Mucosa of descending colon (tissue), 3 donors: ENCODE measurements around the gene TCEAL1. TPM values are rescaled to one million over a fixed set of nuclear protein-coding genes. Genes with fewer than 3 reads are reported as not detected.
"Not testable (repeated sequence)": the region's sequence is repeated elsewhere in the genome, so short reads cannot be mapped to it uniquely, and the experiment has no call there.

ENCODE experiments used
- ATAC-seq: fragments of 200-7000 bp; cut with Tn5 transposase; one replicate; pipeline ENCODE4 v1.9.1; 2020; ENCODE audit warnings: mild to moderate bottlenecking, moderate library complexity
- DNase-seq, 3 donors: peaks; one replicate each; pipeline ENCODE4 v3.0.0-alpha.2; 2020
- H3K36me3 ChIP-seq: fragments of 200-600 bp; one replicate; pipeline ENCODE4 v1.8.0; 2021; ENCODE audit warnings: low read depth, mild to moderate bottlenecking
- H3K4me1 ChIP-seq: fragments of 200-600 bp; one replicate; pipeline ENCODE4 v1.8.0; 2021; ENCODE audit warnings: low read depth, mild to moderate bottlenecking
- H3K4me3 ChIP-seq: fragments of 200-600 bp; one replicate; pipeline ENCODE4 v1.8.0; 2021; ENCODE audit warnings: mild to moderate bottlenecking
- H3K9me3 ChIP-seq: fragments of 200-600 bp; one replicate; pipeline ENCODE4 v1.8.0; 2021; ENCODE audit warnings: mild to moderate bottlenecking
- intact Hi-C, 2 donors: fragments of 100-400 bp; cut with DNase I in 1 of 2; cut with micrococcal nuclease in 1 of 2; formaldehyde crosslinking; loops; one replicate each; pipeline versions ENCODE4 v1.11.0 to v1.11.1; 2022; cut with DNase I, micrococcal nuclease
- long read RNA-seq, 2 donors: library from polyadenylated mRNA; unstranded; transcript quantifications; one replicate each; pipeline ENCODE4 v2.0.0, GENCODE V29; 2019 to 2021
- total RNA-seq, 3 donors: library from RNA; stranded (reverse); fragmentation: NEBNext Ultra II Directional in 2 of 3; extraction: Animal tissue kit (Norgen Biotek cat#: 25700) in 2 of 3; gene quantifications; one replicate each; pipeline versions ENCODE4 v1.2.1 to v1.2.4, GENCODE V29; 2021 to 2023
- TF ChIP-seq, protein P1 (sequence below): fragments of 200-600 bp; IDR thresholded peaks from one replicate; pipeline ENCODE4 v1.8.0; 2022; ENCODE audit warnings: antibody characterized with exemption, mild to moderate bottlenecking
- donor health status: DM: no; HTN: no; CAD: no; lungs with moderate emphysema.
- donor health status: DM: no; HTN: no; CAD: no.
- donor health status: DM: no; HTN: yes; CAD: no.

The TCEAL1 gene
- 10 to 100 TPM in 2 of 3 donors, 1 to 10 TPM in 1; 7.2 to 44.0 (median 19.3) TPM for total RNA-seq
- long read RNA-seq, donor 1, partial matches to known transcripts = 3 of 20 reads
- long read RNA-seq, donor 1, other reads (novel, unspliced or antisense) = 7 of 20 reads
- long read RNA-seq, donor 2, partial matches to known transcripts = 1 of 5 reads
- long read RNA-seq, donor 2, other reads (novel, unspliced or antisense) = 0 of 5 reads

GRCh38 chrX:103628386-103629317 is at the start of gene TCEAL1:
TCEAL1 (plus strand) TSS chrX:103628975; CDS start chrX:103629917, 942 bp downstream.
- H3K36me3 ChIP-seq = no peaks in the 10 kb centered on the region
- intact Hi-C loops = no loop called here
- ATAC-seq (peak; percentile 77), DNase-seq (peak; percentile 71 to 82 (median 79))
- TF ChIP-seq, protein P1, sequence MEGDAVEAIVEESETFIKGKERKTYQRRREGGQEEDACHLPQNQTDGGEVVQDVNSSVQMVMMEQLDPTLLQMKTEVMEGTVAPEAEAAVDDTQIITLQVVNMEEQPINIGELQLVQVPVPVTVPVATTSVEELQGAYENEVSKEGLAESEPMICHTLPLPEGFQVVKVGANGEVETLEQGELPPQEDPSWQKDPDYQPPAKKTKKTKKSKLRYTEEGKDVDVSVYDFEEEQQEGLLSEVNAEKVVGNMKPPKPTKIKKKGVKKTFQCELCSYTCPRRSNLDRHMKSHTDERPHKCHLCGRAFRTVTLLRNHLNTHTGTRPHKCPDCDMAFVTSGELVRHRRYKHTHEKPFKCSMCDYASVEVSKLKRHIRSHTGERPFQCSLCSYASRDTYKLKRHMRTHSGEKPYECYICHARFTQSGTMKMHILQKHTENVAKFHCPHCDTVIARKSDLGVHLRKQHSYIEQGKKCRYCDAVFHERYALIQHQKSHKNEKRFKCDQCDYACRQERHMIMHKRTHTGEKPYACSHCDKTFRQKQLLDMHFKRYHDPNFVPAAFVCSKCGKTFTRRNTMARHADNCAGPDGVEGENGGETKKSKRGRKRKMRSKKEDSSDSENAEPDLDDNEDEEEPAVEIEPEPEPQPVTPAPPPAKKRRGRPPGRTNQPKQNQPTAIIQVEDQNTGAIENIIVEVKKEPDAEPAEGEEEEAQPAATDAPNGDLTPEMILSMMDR = no peak
- peak within 1 kb of the TSS; percentile 22 for H3K4me3 ChIP-seq
- no peaks in the 10 kb centered on the region for H3K4me1 ChIP-seq
- H3K9me3 ChIP-seq = no peaks in the 10 kb centered on the region

DNA sequence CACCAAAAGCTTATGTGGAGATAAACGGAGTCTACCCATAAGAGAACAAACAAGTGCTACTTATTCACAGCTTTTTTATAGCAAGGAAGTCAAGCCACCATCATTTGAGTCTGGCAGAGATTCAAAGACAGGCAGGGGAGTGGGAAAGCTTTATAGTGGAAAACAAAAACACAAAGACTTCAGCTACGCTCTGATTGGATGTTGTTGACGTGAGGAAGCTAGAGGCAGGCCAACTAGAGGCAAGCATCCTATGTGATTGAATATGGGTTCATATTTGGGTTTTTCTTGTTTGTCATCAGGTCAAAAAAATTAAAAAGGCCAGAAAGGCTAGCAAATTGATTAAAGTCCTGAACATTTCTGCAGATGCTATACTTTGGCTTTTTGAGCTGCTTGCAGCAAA is 44.2 kb upstream of the TCEAL1 start:
- Histone ChIP-seq H3K4me1 (no peaks in the 10 kb centered on the region), H3K36me3 (no peaks in the 10 kb centered on the region), H3K9me3 (no peaks in the 10 kb centered on the region), H3K4me3 (no peak overlapping the region)
- no peak for DNase-seq
- intact Hi-C loops = no loop called here
- TF ChIP-seq, protein P1 = no peak
- ATAC-seq = peak; percentile 18

- Histone ChIP-seq H3K36me3 (no peaks in the 10 kb centered on the region), H3K4me3 (peak within 1 kb of the TSS; percentile 32), H3K4me1 (no peaks in the 10 kb centered on the region), H3K9me3 (no peaks in the 10 kb centered on the region)
- TF ChIP-seq, protein P1 = no peak
- ATAC-seq (peak; percentile 91), DNase-seq (peak; percentile 65 to 76 (median 71))
- intact Hi-C loops = no loop called here
Observed at GRCh38 chrX:103585411-103586313, 43.1 kb upstream of the TCEAL1 start, which contains the start of gene TCEAL4. TCEAL4 (plus strand) TSS chrX:103585515; CDS start chrX:103586676, 1,161 bp downstream.

DNA sequence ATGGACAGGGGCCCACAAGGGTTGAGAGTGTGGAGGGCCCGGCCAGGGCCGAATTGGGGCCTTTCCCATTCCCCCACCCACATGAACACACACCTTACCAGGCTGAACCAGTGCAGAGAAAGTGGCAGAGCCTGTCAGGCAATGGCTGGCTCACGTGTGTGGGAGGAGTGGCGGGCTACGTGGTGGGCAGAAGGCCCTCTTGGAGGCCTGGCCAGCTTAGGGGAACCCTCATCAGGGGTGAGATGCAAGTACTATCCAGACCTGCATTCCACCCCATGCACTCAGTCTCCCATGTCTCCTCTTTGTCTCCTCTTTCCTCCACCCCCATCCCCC is 42.5 kb upstream of the TCEAL1 start:
- Histone ChIP-seq H3K9me3 (no peaks in the 10 kb centered on the region), H3K4me3 (peak overlapping the region; percentile 32), H3K4me1 (no peaks in the 10 kb centered on the region), H3K36me3 (no peaks in the 10 kb centered on the region)
- TF ChIP-seq, protein P1 = no peak
- intact Hi-C loops = no loop called here
- ATAC-seq = peak; percentile 61
- peak in 2 of 3 donors; percentile 30 to 43 for DNase-seq

GRCh38 chrX:103586659-103587058 is 42.1 kb upstream of the TCEAL1 start:
- Histone ChIP-seq H3K36me3 (no peaks in the 10 kb centered on the region), H3K9me3 (no peaks in the 10 kb centered on the region), H3K4me3 (no peak overlapping the region), H3K4me1 (no peaks in the 10 kb centered on the region)
- DNase-seq = no peak
- no peak for ATAC-seq
- TF ChIP-seq, protein P1 = no peak
- intact Hi-C loops = no loop called here

- DNase-seq, H3K4me1 ChIP-seq, intact Hi-C loops, ATAC-seq, H3K36me3 ChIP-seq, H3K4me3 ChIP-seq, H3K9me3 ChIP-seq: not testable (repeated sequence)
Observed at GRCh38 chrX:103592295-103592694, 36.5 kb upstream of the TCEAL1 start.

GRCh38 chrX:103595202-103595601 is 33.6 kb upstream of the TCEAL1 start:
- H3K4me3 ChIP-seq, DNase-seq, H3K9me3 ChIP-seq, H3K36me3 ChIP-seq, H3K4me1 ChIP-seq, intact Hi-C loops, ATAC-seq: not testable (repeated sequence)
